Activated effector memory CD4-positive, alpha-beta T cell treated with Interleukin-2 at 50 U/mL for 16 hours (primary cell): Measurements from ENCODE around the gene GALNTL6.
"Not testable (repeated sequence)": the region's sequence is repeated elsewhere in the genome, so short reads cannot be mapped to it uniquely, and the experiment has no call there.

Experiments
- DNase-seq: peaks from one replicate; pipeline ENCODE4 v3.0.0-alpha.2; 2020

The GALNTL6 gene

DNA sequence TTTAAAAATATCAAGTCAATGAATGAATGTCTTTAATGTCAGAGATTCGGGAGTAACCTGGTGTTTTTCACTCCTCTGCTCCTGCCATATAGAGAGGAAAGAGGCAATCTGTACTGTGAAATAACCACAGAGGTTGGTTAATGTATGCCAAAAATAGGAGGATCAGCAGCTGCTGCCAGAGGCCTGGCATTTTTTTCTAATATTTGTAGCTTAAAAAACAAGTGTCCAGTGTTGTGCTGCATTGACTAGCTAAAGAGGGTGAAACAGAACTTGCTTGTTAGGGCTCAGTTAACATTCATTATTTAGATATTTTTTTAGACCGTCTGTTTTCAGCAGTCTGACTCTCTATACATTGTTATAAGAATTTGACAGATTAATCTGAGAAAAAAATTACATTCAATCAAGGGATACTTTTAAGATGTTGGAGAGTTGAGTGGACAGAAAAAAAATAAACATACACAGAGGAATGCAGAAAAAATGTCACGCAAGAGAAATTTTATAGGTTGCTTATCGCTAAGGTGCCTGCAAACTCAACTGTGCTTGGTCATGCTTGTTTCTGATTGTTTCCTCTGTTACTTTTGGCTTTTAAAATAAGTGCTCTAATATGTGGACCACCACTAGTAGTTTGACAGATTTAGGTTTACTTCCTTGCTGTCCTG lies 963.1 kb downstream of the GALNTL6 start:
- no peak for DNase-seq

GRCh38 chr4:172777729-172778431 lies 964.7 kb downstream of the GALNTL6 start:
- DNase-seq: no peak

DNA sequence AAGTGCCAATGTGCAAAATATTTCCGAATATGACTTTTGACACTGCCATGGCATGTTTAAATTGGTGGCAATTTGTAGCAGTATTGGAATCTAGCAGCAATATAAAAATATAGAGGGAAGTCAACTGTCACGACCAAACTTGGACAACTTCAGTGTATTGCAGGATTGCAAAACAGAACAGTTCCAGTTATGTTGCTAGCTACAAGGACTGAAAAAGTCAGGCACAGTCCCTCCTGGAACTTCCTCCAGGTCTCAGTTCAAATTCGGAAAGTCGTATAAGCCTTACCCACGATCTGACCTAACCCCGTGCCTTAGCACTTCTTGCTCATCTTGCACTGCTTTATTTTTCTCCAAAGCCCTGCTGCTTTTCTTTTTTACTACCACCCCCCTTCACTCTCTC lies 965.4 kb downstream of the GALNTL6 start:
- DNase-seq: no peak

- DNase-seq: no peak
Observed at GRCh38 chr4:172780566-172781081, 967.4 kb downstream of the GALNTL6 start.

DNA sequence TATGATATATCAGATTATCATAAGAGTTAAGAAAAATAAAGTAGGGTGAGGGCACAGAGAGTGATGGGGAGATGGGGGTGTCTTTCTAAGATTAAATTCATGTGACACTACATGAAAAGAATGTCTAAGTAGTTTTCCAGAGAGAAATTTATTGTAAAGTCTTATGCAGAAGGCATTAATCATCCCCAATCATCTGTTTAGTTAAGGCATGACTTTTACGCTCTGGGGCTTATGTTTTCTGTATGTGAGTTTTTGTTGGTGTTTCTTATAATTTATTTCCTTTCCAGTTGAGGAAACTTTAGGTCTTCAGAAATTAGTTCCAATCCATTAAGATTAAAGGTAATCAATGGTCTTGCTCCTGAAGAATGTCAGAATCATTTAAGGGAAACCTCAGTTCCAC lies 972.4 kb downstream of the GALNTL6 start:
- no peak for DNase-seq

DNA sequence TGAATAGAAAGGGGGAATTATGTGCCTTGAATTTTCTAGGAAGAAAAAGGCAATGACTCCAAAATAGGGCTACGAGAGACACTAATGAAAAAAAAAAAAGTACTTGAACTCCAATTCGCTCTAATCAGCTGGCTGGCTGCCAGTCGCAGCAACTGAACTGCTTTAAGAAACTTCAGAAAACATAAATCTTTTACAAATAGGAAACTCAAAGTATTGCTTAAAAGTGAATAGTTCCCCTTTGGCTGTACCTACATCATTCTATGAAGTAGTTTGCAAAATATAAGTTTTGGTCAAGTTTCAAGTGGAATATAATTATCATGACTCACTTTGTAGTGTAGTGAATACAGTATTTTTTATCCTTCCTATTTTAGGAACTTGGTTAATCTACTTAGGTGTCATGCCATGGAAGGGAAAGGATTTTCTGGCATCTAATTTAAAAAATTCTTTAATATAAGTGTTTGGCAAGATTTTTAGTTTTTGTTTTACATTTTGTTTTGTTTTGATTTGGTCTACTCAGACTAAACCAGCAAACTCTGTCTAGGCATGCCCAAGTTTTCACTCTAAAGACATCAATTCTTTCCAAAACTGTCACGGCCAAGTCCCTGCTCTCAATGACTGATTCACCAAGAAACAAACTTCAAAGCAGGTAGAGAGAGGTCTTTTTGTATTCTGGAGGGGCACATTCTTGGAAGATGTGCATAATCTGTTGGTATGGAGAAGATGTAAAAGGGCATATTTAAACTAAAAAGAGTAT lies 973.0 kb downstream of the GALNTL6 start:
- DNase-seq: no peak

DNA sequence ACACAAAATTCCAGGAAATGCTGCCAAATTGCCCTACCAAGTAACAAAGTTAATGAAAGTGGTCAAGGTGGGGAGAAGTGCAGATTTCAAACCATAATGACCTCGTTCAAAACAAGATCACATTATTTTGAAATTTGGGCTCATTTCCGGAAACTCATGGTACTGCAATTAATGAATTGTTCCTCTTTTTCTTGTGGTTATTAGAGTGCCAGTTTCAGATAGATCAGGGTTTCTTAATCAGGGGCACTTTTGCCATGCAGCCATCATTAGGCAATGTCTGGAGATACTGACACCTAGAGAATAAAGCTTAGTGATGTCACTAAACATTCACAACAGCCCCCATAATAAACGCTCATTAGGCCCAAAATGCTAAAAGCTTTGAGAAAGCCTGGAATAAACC lies 973.9 kb downstream of the GALNTL6 start:
- DNase-seq: no peak

- no peak for DNase-seq
Observed at GRCh38 chr4:172791841-172792240, 978.6 kb downstream of the GALNTL6 start.

DNA sequence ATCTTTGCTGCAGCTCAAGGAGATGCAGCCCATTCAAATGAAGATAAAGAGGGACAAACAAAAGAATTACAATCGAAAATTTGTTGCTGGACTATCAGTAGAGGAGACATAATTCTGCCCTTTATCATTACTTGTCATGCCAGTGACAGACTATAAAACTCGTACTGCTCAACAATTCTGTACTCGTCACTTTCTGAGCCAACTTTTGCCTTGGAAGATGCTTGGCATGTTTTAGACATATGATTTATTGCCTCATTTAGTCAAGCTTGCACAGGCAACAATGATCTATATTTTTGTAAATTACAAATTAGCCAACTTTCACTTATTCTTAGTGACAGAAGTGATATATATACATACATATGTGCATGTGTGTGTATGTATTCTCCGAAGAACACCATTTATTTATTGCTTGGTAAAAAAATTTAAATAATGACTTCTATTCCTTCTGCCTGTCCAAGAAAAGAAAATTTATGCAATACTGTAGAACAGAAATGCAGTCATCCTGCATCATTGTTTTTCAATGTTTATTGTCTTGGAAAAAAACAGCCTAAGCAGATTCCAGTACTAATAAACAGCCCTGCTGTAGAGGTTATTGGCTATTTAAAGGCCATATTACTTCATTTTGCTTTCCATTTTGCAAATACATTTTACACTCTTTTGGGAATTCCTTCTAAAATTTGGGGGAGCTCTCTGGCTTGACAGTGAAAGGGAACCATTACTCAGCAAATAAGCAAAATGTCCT lies 980.5 kb downstream of the GALNTL6 start:
- no peak for DNase-seq

DNA sequence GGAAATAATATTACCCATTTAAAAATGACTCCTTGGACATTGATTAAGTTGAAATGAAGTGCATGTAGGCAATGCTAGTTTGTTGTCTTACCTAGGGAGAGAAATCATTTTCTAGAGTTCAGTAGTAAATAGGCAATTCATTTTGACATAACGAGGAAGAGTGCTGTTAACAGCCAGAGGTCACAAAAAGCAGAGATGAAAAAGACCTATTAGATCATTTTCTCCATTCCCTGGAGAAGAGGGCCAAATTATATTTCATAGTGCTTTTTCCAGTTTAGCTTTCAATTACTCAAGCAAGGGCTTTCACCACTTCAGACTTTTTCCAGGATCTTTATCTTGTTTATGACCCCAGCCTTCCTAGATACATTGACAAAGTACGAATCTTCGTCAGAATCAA lies 981.1 kb downstream of the GALNTL6 start:
- no peak for DNase-seq

DNA sequence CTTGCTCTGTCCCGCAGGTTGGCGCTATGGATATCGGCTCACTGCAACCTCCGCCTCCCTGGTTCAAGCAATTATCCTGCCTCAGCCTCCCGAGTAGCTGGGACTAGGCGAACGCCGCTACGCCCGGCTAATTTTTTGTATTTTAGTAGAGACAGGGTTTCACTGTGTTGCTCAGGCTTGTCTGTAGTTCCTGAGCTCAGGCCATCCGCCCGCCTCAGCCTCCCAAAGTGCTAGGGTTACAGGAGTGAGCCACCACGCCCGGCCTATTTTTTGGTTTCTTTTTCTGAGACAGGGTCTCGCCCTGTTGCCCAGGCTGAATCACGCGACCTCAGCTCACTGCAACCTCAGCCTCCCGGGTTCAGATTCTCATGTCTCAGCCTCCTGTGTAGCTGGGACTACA lies 984.1 kb downstream of the GALNTL6 start:
- DNase-seq: not testable (repeated sequence)

GRCh38 chr4:172802032-172802431 lies 988.8 kb downstream of the GALNTL6 start:
- no peak for DNase-seq

GRCh38 chr4:172806841-172807240 lies 993.6 kb downstream of the GALNTL6 start:
- no peak for DNase-seq

DNA sequence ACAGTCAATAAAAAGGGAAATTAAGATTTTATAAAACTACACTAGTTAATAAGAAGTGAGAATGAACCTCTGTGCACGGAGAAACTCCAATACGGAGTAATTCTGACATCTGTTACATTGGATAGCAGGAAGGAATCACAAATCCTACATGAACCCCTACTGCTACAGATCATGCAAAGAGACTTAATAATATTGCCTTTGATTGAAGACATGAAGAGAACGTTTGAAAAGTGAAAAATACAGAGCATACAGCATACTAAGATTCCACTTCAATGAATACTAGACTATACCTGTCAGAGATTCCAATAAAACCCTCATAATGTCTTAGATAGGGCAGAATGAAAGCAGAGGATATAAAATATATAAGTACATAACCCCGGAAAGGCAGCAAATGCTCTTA lies 995.0 kb downstream of the GALNTL6 start:
- no peak for DNase-seq

DNA sequence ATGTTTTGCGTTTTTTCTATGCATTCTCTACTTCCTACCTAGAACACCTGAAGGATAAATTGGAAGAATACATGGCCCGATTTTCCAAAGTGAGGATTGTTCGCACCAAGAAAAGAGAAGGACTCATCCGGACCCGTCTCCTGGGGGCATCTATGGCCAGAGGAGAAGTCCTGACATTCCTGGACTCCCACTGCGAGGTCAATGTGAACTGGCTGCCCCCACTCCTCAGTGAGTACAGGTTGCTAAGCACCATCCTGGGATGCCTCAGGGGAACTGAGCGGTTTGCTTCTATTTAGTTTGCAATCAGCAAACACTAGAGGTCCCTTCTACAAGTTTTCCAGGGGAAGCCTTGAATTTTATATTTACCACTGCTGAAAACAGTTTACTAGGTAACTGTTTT lies 996.1 kb downstream of the GALNTL6 start:
- no peak for DNase-seq

DNA sequence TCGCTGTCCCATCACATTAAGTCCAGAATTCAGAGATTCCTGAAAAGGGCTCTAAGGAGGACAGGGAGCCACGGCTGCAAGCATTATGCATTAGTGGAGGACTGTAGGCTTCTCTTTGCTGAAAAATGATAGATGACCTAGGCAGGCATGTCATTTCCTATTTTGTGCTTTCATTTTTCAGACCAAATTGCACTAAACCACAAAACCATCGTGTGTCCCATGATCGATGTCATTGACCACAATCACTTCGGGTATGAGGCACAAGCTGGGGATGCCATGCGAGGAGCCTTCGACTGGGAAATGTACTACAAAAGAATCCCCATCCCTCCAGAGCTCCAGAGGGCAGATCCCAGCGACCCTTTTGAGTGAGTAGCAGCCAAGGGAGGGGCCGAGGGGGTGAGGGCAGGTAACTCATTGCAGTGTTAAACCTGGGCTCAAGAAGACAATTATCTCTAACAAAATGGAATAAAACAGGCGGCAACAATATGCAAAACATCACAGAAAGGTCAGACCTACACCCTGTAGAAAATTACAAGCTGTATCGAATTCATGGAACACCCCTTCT lies 1000.2 kb downstream of the GALNTL6 start:
- DNase-seq: no peak

GRCh38 chr4:172815499-172816164 lies 1002.4 kb downstream of the GALNTL6 start:
- DNase-seq: no peak

GRCh38 chr4:172818901-172819300 lies 1005.7 kb downstream of the GALNTL6 start:
- DNase-seq: no peak

- no peak for DNase-seq
Observed at GRCh38 chr4:172819353-172819752, 1006.1 kb downstream of the GALNTL6 start.

- no peak for DNase-seq
Observed at GRCh38 chr4:172822331-172822730, 1009.1 kb downstream of the GALNTL6 start.

DNA sequence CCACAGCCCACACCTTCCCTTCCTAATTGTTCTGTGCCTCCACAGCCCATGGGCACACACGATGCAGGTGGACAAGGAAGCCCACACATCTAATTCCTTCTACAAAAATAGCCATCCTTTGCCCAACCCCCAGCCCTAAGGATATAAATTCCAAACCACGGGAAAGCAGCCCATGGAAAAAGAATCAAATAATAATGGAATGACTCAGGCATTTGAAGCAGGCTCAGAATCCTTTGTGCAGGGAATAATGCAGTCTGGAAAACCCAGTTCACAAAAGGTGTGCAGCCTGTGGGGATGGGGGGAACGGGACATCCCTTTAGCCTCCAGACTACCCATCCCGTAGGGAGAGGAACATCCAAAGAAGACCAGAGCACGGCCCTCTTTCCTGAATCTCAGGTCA lies 1013.1 kb downstream of the GALNTL6 start:
- no peak for DNase-seq

DNA sequence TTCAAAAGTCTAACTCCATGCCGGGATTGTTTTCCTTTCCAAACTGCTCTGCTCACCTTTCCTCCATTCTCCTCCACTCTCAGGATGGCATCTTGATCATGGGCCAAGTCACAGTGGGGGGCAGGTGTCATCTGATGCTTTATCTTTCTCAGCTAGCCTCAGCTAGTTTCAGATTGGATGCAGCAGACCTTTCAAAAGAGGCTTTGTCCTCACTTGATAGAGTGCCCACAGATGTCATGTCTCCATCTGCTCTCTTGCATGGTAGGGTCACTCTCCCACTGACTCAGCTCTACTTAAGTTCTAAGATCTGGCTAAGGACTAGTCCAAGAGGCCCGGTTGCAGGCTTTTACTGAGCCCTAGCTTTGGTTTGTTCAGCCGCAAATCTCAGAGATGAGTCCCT lies 1013.7 kb downstream of the GALNTL6 start:
- no peak for DNase-seq
